Gastrocnemius medialis (tissue), 4 donors: ENCODE data around the gene MFSD2A.

Experiments used
- CTCF ChIP-seq, 5 experiments: fragments of 450-650 bp in 3 of 5; fragments of 200-600 bp in 2 of 5; sonication (generic) in 2 of 5; IDR thresholded peaks in 4 of 5; conservative IDR thresholded peaks in 1 of 5; 1 replicate in 4 of 5; 2 replicates in 1 of 5; pipeline ENCODE4 v1.5.1; 2016 to 2019; ENCODE audit warnings: antibody characterized with exemption in 5 of 5, mild to moderate bottlenecking in 3 of 5, moderate library complexity in 3 of 5
- POLR2A ChIP-seq, 2 donors: fragments of 450-650 bp; IDR thresholded peaks; one replicate each; pipeline ENCODE4 v1.6.1; 2017; ENCODE audit warnings: antibody characterized with exemption in 2 of 2, mild to moderate bottlenecking in 2 of 2, moderate library complexity in 2 of 2

DNA sequence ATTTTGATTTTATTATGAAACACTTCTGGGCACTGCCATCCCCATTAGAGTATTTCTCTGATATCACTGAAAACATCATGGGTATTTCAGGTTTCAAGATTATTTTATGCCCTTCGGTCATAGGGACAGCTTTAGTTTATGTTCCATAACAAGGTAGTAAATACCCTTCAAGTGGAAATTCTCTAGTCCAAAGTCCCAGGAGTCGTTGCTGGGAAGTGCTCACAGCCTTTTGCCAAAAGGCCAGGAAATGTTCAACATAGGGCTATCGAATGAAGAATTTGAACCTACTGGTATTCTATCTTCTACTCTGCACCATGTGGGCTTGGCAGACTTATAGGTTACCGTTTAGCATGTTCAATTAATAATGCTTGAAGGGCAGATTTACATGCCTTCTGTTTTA is 7.7 kb upstream of the MFSD2A start:
- TF ChIP-seq POLR2A (IDR thresholded peaks at IDR 0.05) (no peak), CTCF (IDR thresholded peaks at IDR 0.05 in 4 of 5, conservative IDR thresholded peaks at IDR 0.05 in 1 of 5) (no peak)
